MG63 (cell line): ENCODE measurements around the gene SGTA. TPM values are rescaled to one million over a fixed set of nuclear protein-coding genes. Genes with fewer than 3 reads are reported as not detected.

ENCODE experiments used
- DNase-seq: peaks from one replicate; pipeline ENCODE4 v3.0.0-alpha.2; 2020
- H3K27me3 ChIP-seq: fragments of 250-450 bp; sonication (Bioruptor Pico); 2 replicates; pipeline ENCODE4 v1.5.1; 2020; ENCODE audit warnings: mild to moderate bottlenecking, moderate library complexity
- H3K36me3 ChIP-seq: fragments of 250-450 bp; sonication (Bioruptor Pico); 2 replicates; pipeline ENCODE4 v1.5.1; 2020; ENCODE audit warnings: mild to moderate bottlenecking, moderate library complexity
- H3K4me3 ChIP-seq: fragments of 250-450 bp; sonication (Bioruptor Pico); 2 replicates; pipeline ENCODE4 v1.5.1; 2020; ENCODE audit warnings: mild to moderate bottlenecking, moderate library complexity
- H3K9me3 ChIP-seq: fragments of 250-450 bp; sonication (Bioruptor Pico); 2 replicates; pipeline ENCODE4 v1.5.1; 2020; ENCODE audit warnings: mild to moderate bottlenecking, moderate library complexity
- total RNA-seq: library from RNA; depleted of rRNA; stranded (reverse); fragments of >200 nt; shearing (Covaris generic); gene quantifications from 2 replicates; pipeline ENCODE4 v1.2.3, GENCODE V29; 2014; ENCODE audit warnings: low replicate concordance

Gene SGTA
- total RNA-seq, 1 experiment from 2014 or later: 87.7 TPM

- DNase-seq: no peak
- H3K4me3 ChIP-seq: no peak overlapping the region
- no peaks in the 10 kb centered on the region for H3K27me3 ChIP-seq
- no peaks in the 10 kb centered on the region for H3K9me3 ChIP-seq
- H3K36me3 ChIP-seq: peaks cover 9% of the 10 kb centered on the region; the same call in 1 of the 2 replicates
These were observed 50.8 kb downstream of the SGTA start for GRCh38 chr19:2732157-2732725.

DNA sequence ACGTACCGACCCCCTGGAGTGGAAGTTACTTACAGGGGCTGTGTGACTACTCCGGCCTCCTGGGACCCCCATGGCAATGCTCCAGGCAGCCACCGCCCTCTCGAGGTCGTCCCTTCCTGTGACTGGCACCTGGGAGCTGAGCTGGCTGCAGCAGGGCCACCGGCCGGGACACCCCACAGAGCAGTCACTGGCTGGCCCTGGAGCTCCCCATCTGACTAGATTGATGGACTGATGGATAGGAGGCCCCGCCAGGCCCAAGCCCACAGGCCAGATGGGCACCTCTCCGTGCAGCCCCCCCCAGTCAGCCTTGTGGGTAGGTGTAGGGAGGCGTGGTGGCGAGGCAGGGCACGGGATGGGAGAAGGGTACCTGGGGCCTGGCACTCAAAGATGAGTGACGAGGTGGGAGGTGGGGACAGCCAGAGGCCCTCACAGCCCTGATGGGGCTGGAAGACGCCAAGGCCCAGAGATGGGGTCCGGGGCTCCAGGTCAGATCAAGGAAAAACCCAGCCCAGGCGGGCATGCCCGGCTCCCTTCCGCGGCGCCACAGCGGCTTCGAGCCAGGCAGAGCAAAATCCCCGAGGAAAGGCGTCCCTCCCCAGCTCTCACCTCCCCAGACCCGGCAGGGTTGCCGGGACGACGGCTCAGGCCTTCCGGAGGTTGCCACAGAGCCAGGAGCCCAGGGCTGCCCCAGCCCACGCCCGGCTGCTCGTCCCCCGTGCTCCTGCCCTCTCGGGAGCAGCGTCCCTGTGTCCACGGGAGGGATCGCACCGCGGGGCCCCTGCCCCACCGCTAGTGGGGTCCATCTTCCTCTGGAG is 51.7 kb downstream of the SGTA start:
- no peak overlapping the region for H3K4me3 ChIP-seq
- H3K36me3 ChIP-seq: peaks cover 4% of the 10 kb centered on the region; the same call in 1 of the 2 replicates
- H3K27me3 ChIP-seq: no peaks in the 10 kb centered on the region
- H3K9me3 ChIP-seq: no peaks in the 10 kb centered on the region
- DNase-seq: no peak

- no peaks in the 10 kb centered on the region for H3K9me3 ChIP-seq
- no peaks in the 10 kb centered on the region for H3K27me3 ChIP-seq
- no peak overlapping the region for H3K4me3 ChIP-seq
- no peak for DNase-seq
- no peaks in the 10 kb centered on the region for H3K36me3 ChIP-seq
These were observed 52.9 kb downstream of the SGTA start for GRCh38 chr19:2729943-2730818.

DNA sequence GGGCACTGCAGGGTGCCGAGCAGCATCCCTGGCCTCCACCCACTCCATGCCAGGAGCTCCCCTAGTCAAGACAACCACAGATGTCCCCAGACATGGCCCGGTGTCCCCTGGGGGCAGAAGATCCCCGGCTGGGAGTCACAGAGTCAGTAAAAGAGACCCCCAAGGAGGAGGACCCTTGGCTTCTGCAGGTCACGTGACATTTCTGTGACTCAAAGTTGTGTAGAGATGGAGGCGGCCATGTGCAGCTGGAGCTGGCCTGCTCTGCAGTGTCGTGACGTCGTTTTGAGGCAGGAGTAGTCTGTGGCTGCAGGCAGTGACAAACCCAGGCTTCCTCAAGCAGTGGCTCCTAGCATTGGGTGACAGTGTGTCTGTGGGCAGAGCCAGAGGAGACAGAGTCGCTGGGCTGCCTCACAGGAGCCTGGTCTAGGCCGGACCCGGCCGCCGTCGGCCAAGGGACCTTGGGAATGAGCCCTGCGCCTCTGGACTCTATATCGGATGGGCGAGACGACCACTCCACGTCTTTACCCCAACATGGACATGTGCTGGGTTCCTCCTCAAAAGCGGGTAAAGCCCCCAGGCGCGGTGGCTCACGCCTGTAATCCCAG is 54.2 kb downstream of the SGTA start:
- Histone ChIP-seq H3K9me3 (no peaks in the 10 kb centered on the region), H3K4me3 (no peak overlapping the region)
- DNase-seq: no peak

DNA sequence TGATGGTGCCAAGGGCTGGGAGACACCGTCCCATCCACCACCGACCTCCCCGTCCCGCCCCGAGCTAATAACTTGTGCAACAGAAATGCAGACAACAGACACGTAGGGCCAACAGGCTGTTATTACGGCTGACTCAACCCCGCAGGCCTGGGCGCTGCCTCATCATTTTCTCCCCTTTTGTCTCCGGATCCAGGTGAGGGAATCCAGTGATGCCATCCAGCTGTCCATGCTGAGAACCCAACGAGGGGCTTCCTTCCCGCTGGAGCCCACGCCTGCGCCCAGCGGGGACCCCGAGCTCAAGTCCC is 55.5 kb downstream of the SGTA start:
- Histone ChIP-seq H3K27me3 (no peaks in the 10 kb centered on the region), H3K9me3 (no peaks in the 10 kb centered on the region), H3K4me3 (no peak overlapping the region)

More for the DNA sequence above, 54.2 kb downstream of the SGTA start:
- Histone ChIP-seq H3K27me3 (no peaks in the 10 kb centered on the region), H3K36me3 (no peaks in the 10 kb centered on the region)

DNA sequence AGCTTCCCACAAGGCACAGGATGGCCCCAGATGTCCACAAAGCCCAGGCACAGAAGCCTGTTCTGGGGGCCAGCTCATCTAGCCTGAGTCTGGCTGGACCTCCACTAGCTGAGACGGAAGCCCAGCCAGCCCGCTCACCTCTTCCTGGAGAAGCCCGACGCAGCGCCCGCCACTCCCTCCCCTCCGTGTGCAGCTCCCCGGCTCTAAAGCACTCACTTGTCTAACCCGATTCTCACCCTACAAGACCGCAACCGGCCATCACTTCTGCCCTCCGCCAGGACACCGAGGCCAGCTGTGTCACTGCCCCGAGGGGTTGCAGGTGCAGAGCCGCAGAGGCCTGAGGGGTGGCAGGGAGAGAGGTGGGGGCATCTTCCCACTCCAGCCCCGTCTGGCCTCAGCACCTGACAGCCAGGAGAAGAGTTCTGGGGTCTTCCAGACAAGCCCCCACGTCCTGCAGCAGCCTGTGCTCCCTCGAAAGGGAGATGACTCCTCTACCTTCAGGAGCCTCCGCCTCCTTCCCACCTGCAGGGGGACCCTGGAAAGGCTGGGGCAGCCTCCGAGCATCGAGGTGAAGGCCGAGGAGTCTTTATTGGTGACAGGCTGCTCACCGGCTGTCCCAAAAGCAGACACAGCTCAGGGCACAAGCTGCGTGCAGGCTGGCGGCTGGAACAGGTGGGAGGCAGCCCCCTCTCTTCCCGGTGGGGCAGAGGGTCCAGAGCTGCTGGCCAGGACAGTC is 56.0 kb downstream of the SGTA start:
- no peak overlapping the region for H3K4me3 ChIP-seq
- H3K9me3 ChIP-seq: no peaks in the 10 kb centered on the region
- H3K36me3 ChIP-seq: no peaks in the 10 kb centered on the region
- no peaks in the 10 kb centered on the region for H3K27me3 ChIP-seq
- no peak for DNase-seq

More for the DNA sequence above, 55.5 kb downstream of the SGTA start:
- H3K36me3 ChIP-seq: no peaks in the 10 kb centered on the region
- DNase-seq: no peak

DNA sequence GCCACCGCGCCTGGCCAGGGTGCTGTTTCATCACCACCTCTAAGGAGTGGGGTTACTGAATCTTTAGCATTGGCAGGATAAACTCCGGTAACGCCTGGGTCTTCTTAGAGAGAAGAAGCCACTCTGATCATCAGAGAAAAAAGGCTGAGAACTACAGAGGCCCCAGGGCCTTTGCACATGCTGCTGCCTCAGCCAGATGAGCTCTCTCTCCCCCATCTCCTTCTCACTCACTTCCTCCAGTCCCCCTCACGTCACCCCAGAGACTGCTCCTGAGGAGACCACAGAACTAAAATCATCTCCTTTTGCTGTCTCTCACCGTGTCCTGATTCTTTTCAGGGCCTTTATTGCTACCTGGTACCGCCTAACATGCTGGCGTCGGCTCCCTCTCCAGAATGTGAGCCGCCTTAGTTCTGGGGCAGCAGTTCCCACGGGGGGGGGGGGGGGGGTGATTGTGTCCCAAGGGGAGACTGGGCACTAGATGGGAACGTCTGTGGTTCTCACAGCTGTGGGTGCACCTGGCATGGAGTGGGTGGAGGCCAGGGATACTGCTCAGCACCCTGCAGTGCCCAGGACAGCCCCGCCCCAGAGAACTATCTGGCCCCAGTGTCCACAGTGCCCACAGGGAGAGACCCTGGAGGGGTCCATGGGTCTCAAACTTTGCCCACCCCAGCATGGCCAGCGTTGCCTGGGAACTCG is 56.8 kb downstream of the SGTA start:
- Histone ChIP-seq H3K9me3 (no peaks in the 10 kb centered on the region), H3K27me3 (no peaks in the 10 kb centered on the region), H3K4me3 (no peak overlapping the region), H3K36me3 (no peaks in the 10 kb centered on the region)
- DNase-seq: no peak

DNA sequence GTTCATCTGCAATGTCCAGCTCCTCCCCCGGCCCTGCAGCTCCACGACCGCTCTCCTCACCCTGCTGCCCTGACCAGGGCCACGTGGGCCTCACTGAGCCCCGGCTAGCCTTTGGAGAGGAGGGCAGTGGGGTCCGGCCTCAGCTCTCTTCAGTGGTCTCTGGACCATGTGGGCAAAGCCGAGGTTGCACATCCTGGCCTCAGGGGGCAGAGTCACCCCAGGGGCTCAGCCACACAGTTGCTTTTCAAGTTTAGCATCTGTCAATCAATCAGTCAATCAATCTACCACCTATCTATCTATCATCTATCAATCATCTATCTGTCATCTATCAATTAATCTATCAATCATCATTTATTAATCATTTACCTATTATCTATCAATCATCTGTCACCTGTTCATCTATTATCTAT is 58.9 kb downstream of the SGTA start:
- Histone ChIP-seq H3K9me3 (no peaks in the 10 kb centered on the region), H3K4me3 (no peak overlapping the region), H3K36me3 (no peaks in the 10 kb centered on the region), H3K27me3 (no peaks in the 10 kb centered on the region)
- no peak for DNase-seq

- Histone ChIP-seq H3K27me3 (no peaks in the 10 kb centered on the region), H3K36me3 (no peaks in the 10 kb centered on the region), H3K4me3 (no peak overlapping the region), H3K9me3 (no peaks in the 10 kb centered on the region)
- no peak for DNase-seq
These were observed 59.3 kb downstream of the SGTA start for GRCh38 chr19:2723747-2724146.

DNA sequence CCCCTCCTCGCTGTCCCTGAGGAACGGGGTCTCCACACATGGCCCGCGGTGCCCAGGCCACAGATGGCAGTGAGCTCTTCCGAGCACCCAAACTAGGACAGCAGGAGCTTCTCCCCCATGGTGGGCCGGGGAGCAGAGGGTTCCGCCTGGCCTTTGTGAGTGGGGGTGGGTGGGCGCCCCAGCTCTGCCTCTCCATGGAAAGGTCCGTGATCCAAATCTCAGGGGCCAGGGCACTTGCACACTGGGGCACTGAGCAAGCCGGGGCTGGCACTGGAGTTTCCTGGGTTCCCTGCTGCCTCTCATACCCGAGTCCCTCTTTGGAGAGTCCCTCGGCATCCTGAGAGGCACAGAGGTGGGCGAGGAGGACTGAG is 59.7 kb downstream of the SGTA start:
- no peaks in the 10 kb centered on the region for H3K27me3 ChIP-seq
- no peak for DNase-seq
- no peaks in the 10 kb centered on the region for H3K36me3 ChIP-seq
- H3K9me3 ChIP-seq: no peaks in the 10 kb centered on the region
- H3K4me3 ChIP-seq: no peak overlapping the region

GRCh38 chr19:2722541-2723344 is 60.3 kb downstream of the SGTA start:
- DNase-seq: peak; percentile 89
- Histone ChIP-seq H3K4me3 (no peak overlapping the region), H3K27me3 (no peaks in the 10 kb centered on the region), H3K9me3 (no peaks in the 10 kb centered on the region), H3K36me3 (no peaks in the 10 kb centered on the region)

- H3K27me3 ChIP-seq: no peaks in the 10 kb centered on the region
- no peaks in the 10 kb centered on the region for H3K9me3 ChIP-seq
- peak overlapping the region; percentile 37 for H3K4me3 ChIP-seq
- no peak for DNase-seq
- no peaks in the 10 kb centered on the region for H3K36me3 ChIP-seq
These were observed 61.2 kb downstream of the SGTA start for GRCh38 chr19:2721570-2722540.

DNA sequence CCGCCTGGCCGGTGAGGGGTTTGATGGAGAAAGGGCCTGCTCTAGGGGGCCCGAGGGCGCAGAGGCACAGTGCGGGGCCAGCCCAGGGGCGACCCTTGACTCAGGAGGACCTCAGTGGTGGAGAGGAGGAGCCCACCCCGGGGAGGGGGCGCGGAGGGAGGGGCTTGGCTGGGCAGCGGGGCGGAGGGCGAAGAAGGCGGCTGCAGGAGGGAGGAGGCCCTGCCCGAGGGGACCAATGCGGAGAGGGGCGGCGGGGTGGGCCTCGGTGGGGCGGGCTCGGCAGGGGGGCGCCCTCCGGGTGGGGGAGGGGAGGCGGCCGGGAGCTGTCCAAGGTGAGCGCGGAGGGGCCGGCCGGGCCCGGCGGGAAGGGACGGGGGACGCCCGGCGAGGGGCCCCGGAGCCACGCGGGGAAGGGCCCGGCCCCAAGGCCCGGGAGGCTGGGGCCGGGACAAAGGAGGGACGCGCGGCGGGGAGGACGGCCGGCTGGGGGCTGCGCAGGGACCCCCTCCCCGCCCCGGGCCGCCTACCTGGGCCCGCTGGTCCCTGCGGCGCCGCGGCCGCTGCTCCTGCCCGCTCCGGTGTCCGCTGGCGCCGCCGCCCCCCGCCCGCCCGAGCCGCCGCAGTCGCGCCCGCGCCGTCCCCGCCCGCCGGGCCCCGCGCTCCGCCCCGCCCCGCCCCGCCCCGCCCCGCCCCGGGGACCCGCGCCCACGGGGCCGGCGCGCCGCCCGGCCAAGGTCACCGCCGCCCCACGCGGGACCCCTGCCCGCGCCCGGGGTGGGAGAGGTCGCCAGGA is 62.1 kb downstream of the SGTA start, which contains the start of gene DIRAS1:
Gene DIRAS1 (minus strand): TSS at position 596 of the 793 bp plus-strand sequence. CDS start 3,566 bp downstream, outside the sequence.
- Histone ChIP-seq H3K36me3 (no peaks in the 10 kb centered on the region), H3K27me3 (no peaks in the 10 kb centered on the region), H3K4me3 (peak within 1 kb of the TSS; percentile 54), H3K9me3 (no peaks in the 10 kb centered on the region)
- DNase-seq: no peak
